HG02981 (cell line): ENCODE measurements around the gene MRPS34.

Source experiments
- ATAC-seq: cut with Tn5 transposase; IDR thresholded peaks from one replicate; pipeline ENCODE4 v1.9.1; 2021; ENCODE audit warnings: mild to moderate bottlenecking, moderate library complexity; ENCODE audit not compliant: unreplicated experiment

The MRPS34 gene

GRCh38 chr16:1794908-1795666, 22.2 kb upstream of the MRPS34 start:
- no peak for ATAC-seq

GRCh38 chr16:1794221-1794871, 21.4 kb upstream of the MRPS34 start:
- no peak for ATAC-seq

- ATAC-seq: no peak
These were observed 20.8 kb upstream of the MRPS34 start, which contains the start of gene IGFALS for GRCh38 chr16:1793578-1794220. TSS of gene IGFALS (minus strand) at chr16:1793705. CDS start at chr16:1793652, 53 bp downstream.

- ATAC-seq: no peak
These were observed 20.1 kb upstream of the MRPS34 start for GRCh38 chr16:1792836-1793577.

GRCh38 chr16:1791943-1792812, 19.2 kb upstream of the MRPS34 start:
- no peak for ATAC-seq

- no peak for ATAC-seq
These were observed 18.5 kb upstream of the MRPS34 start for GRCh38 chr16:1791256-1791942.

GRCh38 chr16:1790611-1791255, 17.8 kb upstream of the MRPS34 start:
- no peak for ATAC-seq

- no peak for ATAC-seq
These were observed 17.3 kb upstream of the MRPS34 start for GRCh38 chr16:1790261-1790610.

- ATAC-seq: no peak
These were observed 16.7 kb upstream of the MRPS34 start for GRCh38 chr16:1789643-1790045.

GRCh38 chr16:1788708-1789100, 15.8 kb upstream of the MRPS34 start:
- no peak for ATAC-seq

- ATAC-seq: no peak
These were observed 15.3 kb upstream of the MRPS34 start for GRCh38 chr16:1788095-1788707.

- no peak for ATAC-seq
These were observed 14.6 kb upstream of the MRPS34 start for GRCh38 chr16:1787322-1788094.

- no peak for ATAC-seq
These were observed 14.1 kb upstream of the MRPS34 start for GRCh38 chr16:1787056-1787321.

- no peak for ATAC-seq
These were observed 13.5 kb upstream of the MRPS34 start for GRCh38 chr16:1786242-1787055.

GRCh38 chr16:1785846-1786170, 12.9 kb upstream of the MRPS34 start:
- ATAC-seq: no peak

- no peak for ATAC-seq
These were observed 12.3 kb upstream of the MRPS34 start for GRCh38 chr16:1784977-1785845.
